Body of pancreas (tissue), 4 donors: ENCODE data around the gene NF2.

Source experiments
- POLR2A ChIP-seq, 3 donors: fragments of 450-650 bp; IDR thresholded peaks; one replicate each; pipeline ENCODE4 v1.6.1; 2016; ENCODE audit warnings: antibody characterized with exemption in 3 of 3, mild to moderate bottlenecking in 2 of 3
- TF ChIP-seq, protein P1 (sequence below), 7 experiments: fragments of 450-650 bp in 4 of 7; fragments of 200-600 bp in 3 of 7; sonication (generic) in 3 of 7; IDR thresholded peaks; one replicate each; pipeline ENCODE4 v1.5.1; 2016 to 2019; ENCODE audit warnings: antibody characterized with exemption in 7 of 7

GRCh38 chr22:29623553-29624169, 20.2 kb downstream of the NF2 start:
- TF ChIP-seq, protein P1, sequence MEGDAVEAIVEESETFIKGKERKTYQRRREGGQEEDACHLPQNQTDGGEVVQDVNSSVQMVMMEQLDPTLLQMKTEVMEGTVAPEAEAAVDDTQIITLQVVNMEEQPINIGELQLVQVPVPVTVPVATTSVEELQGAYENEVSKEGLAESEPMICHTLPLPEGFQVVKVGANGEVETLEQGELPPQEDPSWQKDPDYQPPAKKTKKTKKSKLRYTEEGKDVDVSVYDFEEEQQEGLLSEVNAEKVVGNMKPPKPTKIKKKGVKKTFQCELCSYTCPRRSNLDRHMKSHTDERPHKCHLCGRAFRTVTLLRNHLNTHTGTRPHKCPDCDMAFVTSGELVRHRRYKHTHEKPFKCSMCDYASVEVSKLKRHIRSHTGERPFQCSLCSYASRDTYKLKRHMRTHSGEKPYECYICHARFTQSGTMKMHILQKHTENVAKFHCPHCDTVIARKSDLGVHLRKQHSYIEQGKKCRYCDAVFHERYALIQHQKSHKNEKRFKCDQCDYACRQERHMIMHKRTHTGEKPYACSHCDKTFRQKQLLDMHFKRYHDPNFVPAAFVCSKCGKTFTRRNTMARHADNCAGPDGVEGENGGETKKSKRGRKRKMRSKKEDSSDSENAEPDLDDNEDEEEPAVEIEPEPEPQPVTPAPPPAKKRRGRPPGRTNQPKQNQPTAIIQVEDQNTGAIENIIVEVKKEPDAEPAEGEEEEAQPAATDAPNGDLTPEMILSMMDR (IDR thresholded peaks at IDR 0.05) = no peak
- TF ChIP-seq POLR2A (IDR thresholded peaks at IDR 0.05) = no peak
